Trophoblast cell (in vitro differentiated cells and primary cell): ENCODE results near the gene ASF1B.

ENCODE experiments used
- DNase-seq, 2 donors: peaks; one replicate each; pipeline ENCODE4 v3.0.0-alpha.2; 2016
- H2AFZ ChIP-seq: 2 replicates; pipeline ENCODE4 v1.6.1; 2013; ENCODE audit warnings: low read length, moderate library complexity, mild to moderate bottlenecking; ENCODE audit not compliant: insufficient read depth, poor library complexity
- H2AK5ac ChIP-seq: 2 replicates; pipeline ENCODE4 v1.6.1; 2013; ENCODE audit warnings: mild to moderate bottlenecking, low read length
- H2BK120ac ChIP-seq: 2 replicates; pipeline ENCODE4 v1.6.1; 2013; ENCODE audit warnings: low read length, mild to moderate bottlenecking, moderate library complexity; ENCODE audit not compliant: insufficient read depth, poor library complexity
- H2BK12ac ChIP-seq: 2 replicates; pipeline ENCODE4 v1.6.1; 2013; ENCODE audit warnings: mild to moderate bottlenecking, low read length, moderate library complexity
- H2BK5ac ChIP-seq: 2 replicates; pipeline ENCODE4 v1.6.1; 2013; ENCODE audit warnings: low read length, low read depth, moderate library complexity, mild to moderate bottlenecking; ENCODE audit not compliant: poor library complexity
- H3K14ac ChIP-seq: 2 replicates; pipeline ENCODE4 v1.6.1; 2013; ENCODE audit warnings: mild to moderate bottlenecking, low read length
- H3K18ac ChIP-seq: 2 replicates; pipeline ENCODE4 v1.6.1; 2013; ENCODE audit warnings: mild to moderate bottlenecking, low read length
- H3K23ac ChIP-seq: 2 replicates; pipeline ENCODE4 v1.6.1; 2013; ENCODE audit warnings: low read length
- H3K27ac ChIP-seq: 2 replicates; pipeline ENCODE4 v1.5.1; 2013; ENCODE audit warnings: low read depth, mild to moderate bottlenecking, inconsistent platforms, low read length, moderate library complexity
- H3K27me3 ChIP-seq: 2 replicates; pipeline ENCODE4 v1.6.1; 2013; ENCODE audit warnings: inconsistent platforms, mild to moderate bottlenecking, low read length, moderate library complexity; ENCODE audit not compliant: insufficient read depth
- H3K36me3 ChIP-seq, 2 experiments: 1 replicate in 1 of 2; 2 replicates in 1 of 2; pipeline ENCODE4 v1.6.1; 2013; ENCODE audit warnings: low read length in 2 of 2, mild to moderate bottlenecking in 2 of 2, moderate library complexity in 1 of 2; ENCODE audit not compliant: insufficient read depth in 2 of 2, control insufficient read depth in 1 of 2
- H3K4ac ChIP-seq: 2 replicates; pipeline ENCODE4 v1.6.1; 2013; ENCODE audit warnings: low read depth, mild to moderate bottlenecking, low read length, moderate library complexity
- H3K4me1 ChIP-seq, 2 experiments: 1 replicate in 1 of 2; 2 replicates in 1 of 2; pipeline ENCODE4 v1.6.1; 2013; ENCODE audit warnings: low read length in 2 of 2, mild to moderate bottlenecking in 2 of 2, moderate library complexity in 1 of 2; ENCODE audit not compliant: insufficient read depth in 2 of 2, control insufficient read depth in 1 of 2
- H3K4me2 ChIP-seq: 2 replicates; pipeline ENCODE4 v1.6.1; 2013; ENCODE audit warnings: inconsistent platforms, mild to moderate bottlenecking, low read length, moderate library complexity
- H3K4me3 ChIP-seq: 2 replicates; pipeline ENCODE4 v1.5.1; 2013; ENCODE audit warnings: mild to moderate bottlenecking, low read depth, low read length, inconsistent platforms
- H3K79me1 ChIP-seq: one replicate; pipeline ENCODE4 v1.6.1; 2013; ENCODE audit warnings: low read length
- H3K79me2 ChIP-seq: 2 replicates; pipeline ENCODE4 v1.6.1; 2013; ENCODE audit warnings: low read length, mild to moderate bottlenecking; ENCODE audit not compliant: control insufficient read depth, insufficient read depth, poor library complexity
- H3K9ac ChIP-seq: 2 replicates; pipeline ENCODE4 v1.6.1; 2013; ENCODE audit warnings: mild to moderate bottlenecking, low read length
- H3K9me3 ChIP-seq: 2 replicates; pipeline ENCODE4 v1.6.1; 2013; ENCODE audit warnings: low read depth, mild to moderate bottlenecking, control low read depth, inconsistent platforms, low read length; ENCODE audit not compliant: insufficient read depth
- H4K12ac ChIP-seq: 2 replicates; pipeline ENCODE4 v1.6.1; 2013; ENCODE audit warnings: low read depth, mild to moderate bottlenecking, low read length, moderate library complexity
- H4K8ac ChIP-seq: 2 replicates; pipeline ENCODE4 v1.6.1; 2013; ENCODE audit warnings: low read depth, mild to moderate bottlenecking, low read length, moderate library complexity
- H4K91ac ChIP-seq: one replicate; pipeline ENCODE4 v1.6.1; 2013; ENCODE audit warnings: low read depth, mild to moderate bottlenecking, low read length, moderate library complexity
- WGBS: extraction: QIAGEN DNeasy Blood & Tissue Kit; methylation state at CpG from one replicate; pipeline ENCODE4 v1.1.7; 2013; ENCODE audit warnings: missing lambda C conversion rate; ENCODE audit not compliant: insufficient read length, insufficient coverage; ENCODE audit errors: extremely low coverage; 5-methylcytosine and 5-hydroxymethylcytosine counted together

Gene ASF1B

DNA sequence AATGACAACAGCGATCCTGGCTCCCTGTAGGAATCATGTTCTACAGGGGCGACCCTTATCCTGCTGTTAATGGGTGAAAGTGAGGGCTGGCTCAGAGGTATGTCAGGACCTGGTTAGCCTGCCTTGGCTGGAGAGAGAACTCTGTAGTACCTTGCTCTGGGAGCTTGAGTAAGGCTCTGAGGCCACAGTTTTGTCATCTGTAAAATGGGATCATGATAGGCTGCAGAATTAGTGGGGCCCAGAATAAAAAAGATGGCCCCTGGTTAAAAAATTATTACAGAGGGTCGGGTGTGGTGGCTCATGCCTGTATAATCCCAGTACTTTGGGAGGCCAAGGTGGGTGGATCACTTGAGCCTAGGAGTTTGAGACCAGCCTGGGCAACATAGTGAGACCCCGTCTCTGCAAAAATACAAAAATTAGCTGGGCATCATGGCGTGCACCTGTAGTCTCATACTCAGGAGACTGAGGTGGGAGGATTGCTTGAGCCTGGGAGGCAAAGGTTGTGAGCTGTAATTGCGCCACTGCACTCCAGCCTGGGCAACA is 35.3 kb downstream of the ASF1B start:
- H3K79me2 ChIP-seq: no peaks in the 10 kb centered on the region
- no peak overlapping the region for H2BK12ac ChIP-seq
- H3K4me1 ChIP-seq: peaks cover 0 to 2% of the 10 kb centered on the region in 2 experiments
- H3K9ac ChIP-seq: no peak overlapping the region
- no peak overlapping the region for H3K4me2 ChIP-seq
- H3K14ac ChIP-seq: no peak overlapping the region
- H4K91ac ChIP-seq: no peak overlapping the region
- no peaks in the 10 kb centered on the region for H3K79me1 ChIP-seq
- H3K27me3 ChIP-seq: no peaks in the 10 kb centered on the region
- no peak overlapping the region for H3K27ac ChIP-seq
- H2AFZ ChIP-seq: no peak overlapping the region
- H3K23ac ChIP-seq: no peak overlapping the region
- H3K18ac ChIP-seq: no peak overlapping the region
- H3K9me3 ChIP-seq: peaks cover 2% of the 10 kb centered on the region
- H4K12ac ChIP-seq: no peak overlapping the region
- H4K8ac ChIP-seq: no peak overlapping the region
- no peak overlapping the region for H2BK120ac ChIP-seq
- H3K36me3 ChIP-seq: peaks cover 42 to 45% of the 10 kb centered on the region in 2 experiments
- H2BK5ac ChIP-seq: no peak overlapping the region
- no peak overlapping the region for H2AK5ac ChIP-seq
- H3K4me3 ChIP-seq: no peak overlapping the region
- DNase-seq: no peak
- no CpG with 5 or more reads among the region's 6 CpGs for WGBS
- no peak overlapping the region for H3K4ac ChIP-seq

DNA sequence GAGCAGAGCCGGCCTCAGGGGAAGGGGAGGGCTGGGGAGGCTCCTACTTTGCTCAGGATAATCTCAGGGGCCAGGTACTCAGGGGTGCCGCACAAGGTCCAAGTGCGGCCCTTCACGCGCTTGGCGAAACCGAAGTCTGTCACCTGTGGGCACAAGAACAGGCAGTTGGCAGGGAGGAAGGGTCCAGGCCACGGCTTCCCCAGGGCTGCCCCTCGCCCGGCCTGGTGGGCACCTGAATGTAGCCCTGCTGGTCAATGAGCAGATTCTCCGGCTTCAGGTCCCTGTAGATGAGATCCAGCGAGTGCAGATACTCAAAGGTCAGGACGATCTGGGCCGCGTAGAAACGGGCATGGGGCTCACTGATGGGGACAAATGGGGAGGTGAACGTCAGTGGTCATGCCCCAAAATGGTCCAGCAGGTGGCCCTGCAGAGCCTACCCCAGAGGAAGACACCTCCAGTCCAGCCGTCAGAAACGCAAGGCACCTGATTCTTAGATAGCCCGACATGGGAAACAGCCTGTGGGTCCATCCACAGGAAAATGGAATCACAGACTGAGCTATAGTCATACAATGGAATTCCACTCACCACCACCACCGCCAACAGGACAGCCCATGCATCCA is 38.7 kb downstream of the ASF1B start:
- Histone ChIP-seq H3K4ac (no peak overlapping the region), H3K27ac (no peak overlapping the region), H4K12ac (no peak overlapping the region), H4K91ac (no peak overlapping the region), H4K8ac (no peak overlapping the region), H3K23ac (no peak overlapping the region), H2BK5ac (no peak overlapping the region), H2AFZ (no peak overlapping the region), H3K4me3 (no peak overlapping the region), H2BK12ac (no peak overlapping the region), H3K9me3 (peaks cover 7% of the 10 kb centered on the region), H3K79me1 (no peaks in the 10 kb centered on the region), H2AK5ac (no peak overlapping the region), H3K14ac (no peak overlapping the region), H2BK120ac (no peak overlapping the region), H3K4me2 (no peak overlapping the region), H3K18ac (no peak overlapping the region), H3K9ac (no peak overlapping the region), H3K79me2 (no peaks in the 10 kb centered on the region), H3K4me1 (peaks cover 0 to 2% of the 10 kb centered on the region in 2 experiments), H3K27me3 (no peaks in the 10 kb centered on the region), H3K36me3 (peaks cover 32 to 33% of the 10 kb centered on the region in 2 experiments)
- WGBS: no CpG with 5 or more reads among the region's 21 CpGs
- no peak for DNase-seq

DNA sequence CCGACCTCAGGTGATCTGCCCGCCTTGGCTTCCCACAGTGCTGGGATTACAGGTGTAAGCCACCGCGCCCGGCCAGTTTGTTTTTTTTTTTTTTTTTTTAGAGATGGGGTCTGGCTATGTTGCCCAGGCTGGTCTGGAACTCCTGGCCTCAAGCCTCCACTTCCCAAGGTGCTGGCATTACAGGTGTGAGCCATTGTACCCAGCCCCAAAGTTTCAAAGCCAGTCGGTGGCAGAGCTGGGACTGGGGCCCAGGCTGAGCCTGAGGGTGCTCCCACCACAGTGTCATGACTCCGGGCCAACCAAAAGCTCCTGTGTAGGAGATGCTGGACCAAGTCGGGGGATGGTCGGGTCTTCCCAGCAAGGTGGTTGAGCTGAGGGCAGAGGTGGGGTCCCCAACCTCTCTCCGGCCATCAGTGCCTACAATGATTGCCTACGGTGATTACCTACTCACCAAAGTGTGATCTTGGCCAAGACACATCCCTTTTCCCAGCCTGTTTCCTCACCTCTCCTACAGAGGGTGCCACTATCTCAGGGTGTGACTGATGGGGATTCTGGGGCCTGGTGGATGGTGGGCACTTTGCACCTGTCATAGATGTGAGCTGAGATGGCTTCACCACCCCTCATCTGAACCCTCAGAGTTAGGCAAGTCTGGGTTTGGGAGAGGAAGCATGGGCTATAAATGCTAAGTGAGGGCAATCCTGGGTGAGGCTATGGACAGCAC is 40.0 kb downstream of the ASF1B start:
- H3K14ac ChIP-seq: no peak overlapping the region
- H3K9me3 ChIP-seq: peaks cover 7% of the 10 kb centered on the region
- H3K4me1 ChIP-seq: peaks cover 2 to 4% of the 10 kb centered on the region in 2 experiments
- no peak overlapping the region for H4K12ac ChIP-seq
- no peak overlapping the region for H3K4ac ChIP-seq
- H2BK12ac ChIP-seq: no peak overlapping the region
- H3K27ac ChIP-seq: no peak overlapping the region
- no peak overlapping the region for H2AK5ac ChIP-seq
- no peak for DNase-seq
- H4K91ac ChIP-seq: no peak overlapping the region
- H4K8ac ChIP-seq: no peak overlapping the region
- H3K18ac ChIP-seq: no peak overlapping the region
- no peak overlapping the region for H2BK5ac ChIP-seq
- H3K36me3 ChIP-seq: peaks cover 24 to 26% of the 10 kb centered on the region in 2 experiments
- H3K4me3 ChIP-seq: no peak overlapping the region
- H3K79me1 ChIP-seq: peaks cover 4% of the 10 kb centered on the region
- no CpG with 5 or more reads among the region's 11 CpGs for WGBS
- no peaks in the 10 kb centered on the region for H3K27me3 ChIP-seq
- no peak overlapping the region for H3K4me2 ChIP-seq
- H3K23ac ChIP-seq: no peak overlapping the region
- peaks cover 1% of the 10 kb centered on the region for H3K79me2 ChIP-seq
- no peak overlapping the region for H2BK120ac ChIP-seq
- H2AFZ ChIP-seq: no peak overlapping the region
- H3K9ac ChIP-seq: no peak overlapping the region

DNA sequence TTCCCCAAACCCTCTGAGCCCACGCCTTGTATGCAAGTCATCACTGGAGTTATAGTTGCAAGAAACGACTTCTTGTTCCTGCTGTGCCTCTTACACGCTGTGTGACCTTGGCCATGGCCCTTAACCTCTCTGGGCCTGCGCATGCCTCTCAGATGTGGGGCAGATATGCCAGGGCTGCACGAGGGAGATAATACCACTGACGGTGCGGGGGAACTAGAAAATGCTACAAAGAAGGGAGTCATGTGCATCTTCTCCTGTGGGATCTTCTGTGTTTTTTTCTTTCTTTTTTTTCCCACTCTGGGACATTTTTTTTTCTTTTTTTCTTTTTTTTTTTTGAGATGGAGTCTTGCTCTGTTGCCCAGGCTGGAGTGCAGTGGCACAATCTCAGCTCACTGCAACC is 41.5 kb downstream of the ASF1B start:
- DNase-seq: no peak
- WGBS: no CpG with 5 or more reads among the region's 7 CpGs

More for the DNA sequence above, 41.5 kb downstream of the ASF1B start:
- H3K23ac ChIP-seq: no peak overlapping the region
- peaks cover 2 to 4% of the 10 kb centered on the region in 2 experiments for H3K4me1 ChIP-seq
- H4K8ac ChIP-seq: no peak overlapping the region
- no peak overlapping the region for H3K9ac ChIP-seq
- no peak overlapping the region for H3K4me2 ChIP-seq
- peaks cover 5% of the 10 kb centered on the region for H3K9me3 ChIP-seq
- no peak overlapping the region for H4K12ac ChIP-seq
- H3K18ac ChIP-seq: no peak overlapping the region
- no peak overlapping the region for H2BK120ac ChIP-seq
- H3K4ac ChIP-seq: no peak overlapping the region
- no peak overlapping the region for H3K14ac ChIP-seq
- H4K91ac ChIP-seq: no peak overlapping the region
- no peaks in the 10 kb centered on the region for H3K27me3 ChIP-seq
- H2AK5ac ChIP-seq: no peak overlapping the region
- no peak overlapping the region for H3K27ac ChIP-seq
- H3K79me1 ChIP-seq: peaks cover 11% of the 10 kb centered on the region
- no peak overlapping the region for H3K4me3 ChIP-seq
- H2BK12ac ChIP-seq: no peak overlapping the region
- no peak overlapping the region for H2BK5ac ChIP-seq
- peaks cover 5% of the 10 kb centered on the region for H3K79me2 ChIP-seq
- no peak overlapping the region for H2AFZ ChIP-seq
- H3K36me3 ChIP-seq: peaks cover 16 to 18% of the 10 kb centered on the region in 2 experiments
